NCI-H2081 (cell line): ENCODE data around the gene FAM185A.
"Not testable (repeated sequence)": the region's sequence is repeated elsewhere in the genome, so short reads cannot be mapped to it uniquely, and the experiment has no call there.

Experiments
- DNase-seq, 2 experiments: peaks; one replicate each; lab custom pipeline; 2025; lab: John Stamatoyannopoulos, UW

Gene FAM185A

GRCh38 chr7:102748605-102749444, at the start of gene FAM185A:
Gene FAM185A (plus strand): TSS chr7:102748999. CDS start chr7:102749208, 209 bp downstream.
- peak; percentile 100 for DNase-seq

DNA sequence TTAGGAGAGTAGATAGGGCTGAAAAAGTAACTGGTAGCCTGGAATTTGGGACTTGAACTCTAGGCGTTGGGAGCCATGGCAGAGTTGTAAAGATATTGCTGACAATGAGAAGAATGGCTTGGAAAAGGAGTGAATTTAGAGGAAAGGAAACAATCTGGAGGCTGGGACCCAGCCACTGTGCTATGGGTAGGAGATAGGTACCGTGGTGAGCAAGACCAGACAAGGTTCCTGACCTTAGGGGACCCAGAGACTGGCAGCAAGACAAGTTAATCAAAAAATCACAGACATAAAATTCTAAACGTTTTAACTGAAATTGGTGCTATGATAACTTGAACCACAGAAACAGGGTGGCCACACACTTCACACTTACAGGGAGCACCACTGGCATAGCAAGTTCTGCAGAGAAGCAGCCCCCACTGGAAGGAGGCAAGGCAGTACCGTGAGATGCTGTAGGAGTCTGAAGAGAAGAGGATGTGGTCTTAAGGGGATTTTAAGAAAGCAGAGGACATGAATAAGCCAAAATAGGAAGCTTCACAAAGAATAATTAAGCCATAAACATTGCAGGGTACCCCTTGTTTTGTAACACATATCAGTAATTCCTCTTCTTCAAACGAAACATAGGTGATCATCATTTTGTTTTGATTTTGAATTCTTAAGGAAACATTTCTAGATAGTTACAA, 35.6 kb upstream of the FAM185A start:
- not testable (repeated sequence) for DNase-seq

GRCh38 chr7:102713691-102714080, 35.1 kb upstream of the FAM185A start:
- not testable (repeated sequence) for DNase-seq

DNA sequence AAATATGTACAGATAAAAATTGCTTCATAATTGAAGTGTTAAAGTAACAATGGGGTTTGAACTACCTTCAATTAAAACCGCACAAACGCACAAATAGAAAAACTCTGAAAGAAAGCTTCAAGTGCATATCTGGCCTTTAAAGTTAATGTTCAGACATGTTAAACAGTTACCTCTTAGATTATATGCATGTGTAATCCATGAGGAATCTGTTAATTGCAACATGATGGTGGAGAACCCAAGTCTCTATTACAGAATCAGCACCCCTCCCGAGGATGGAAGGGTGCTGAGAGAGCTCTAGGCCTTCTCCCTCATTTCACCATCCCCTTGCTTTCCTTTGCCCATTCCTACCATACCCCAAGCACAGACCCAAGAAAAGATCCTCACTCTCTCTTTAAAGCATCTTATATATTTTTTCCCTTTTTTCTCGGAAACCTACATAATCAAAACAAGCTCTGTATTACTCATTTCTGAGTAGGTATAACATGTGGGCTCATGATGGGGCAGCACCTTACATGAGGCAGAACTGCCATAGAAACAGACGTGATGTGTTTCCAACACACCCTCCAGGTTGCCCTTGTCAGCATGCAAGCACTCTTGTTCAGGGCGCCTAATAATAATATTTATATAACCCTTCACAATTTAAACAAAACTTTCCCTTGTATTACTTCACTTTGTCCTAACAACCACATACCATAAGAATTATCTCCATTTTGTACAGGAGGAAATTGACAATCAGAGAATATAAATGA, 33.9 kb upstream of the FAM185A start:
- not testable (repeated sequence) for DNase-seq

DNA sequence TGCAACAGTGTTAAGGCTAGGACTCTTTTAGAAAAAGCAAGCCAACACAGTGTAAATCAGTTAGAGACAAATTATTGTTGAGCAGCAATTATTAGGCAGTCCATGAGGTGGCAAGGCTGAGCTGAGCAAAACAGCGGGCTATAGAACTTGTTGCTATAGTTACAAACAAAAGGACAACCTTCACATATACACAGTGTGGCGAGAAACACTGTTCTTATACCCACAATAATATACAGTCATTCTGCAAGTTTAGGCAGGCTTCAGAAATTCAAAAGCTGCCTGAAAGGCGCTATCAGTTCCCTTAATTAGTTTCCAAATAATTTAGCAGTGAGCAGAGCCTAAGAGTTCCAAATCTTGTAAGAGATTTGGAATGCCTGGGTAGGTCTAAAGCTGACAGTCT, 33.1 kb upstream of the FAM185A start:
- not testable (repeated sequence) for DNase-seq

DNA sequence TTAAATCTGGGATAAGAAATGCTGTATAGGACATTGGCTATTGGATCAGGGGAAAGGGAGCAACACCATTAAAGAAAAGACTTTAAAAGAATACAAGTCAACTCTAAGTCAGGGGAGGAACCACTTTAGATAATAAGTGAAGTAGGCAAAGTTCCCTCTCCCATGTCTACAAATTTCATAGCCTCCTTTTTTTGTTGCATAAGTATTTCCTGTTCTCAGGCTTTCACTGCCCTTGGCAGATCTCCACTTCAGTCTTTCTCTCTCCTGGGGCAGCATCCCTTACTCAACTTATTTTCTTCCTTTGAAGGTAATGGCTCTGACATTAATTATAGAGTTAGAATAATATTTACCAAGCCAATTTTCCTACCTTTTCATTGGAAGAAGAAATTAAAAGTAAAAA, 30.3 kb upstream of the FAM185A start:
- DNase-seq = not testable (repeated sequence)

GRCh38 chr7:102726170-102726569, 22.6 kb upstream of the FAM185A start:
- not testable (repeated sequence) for DNase-seq

DNA sequence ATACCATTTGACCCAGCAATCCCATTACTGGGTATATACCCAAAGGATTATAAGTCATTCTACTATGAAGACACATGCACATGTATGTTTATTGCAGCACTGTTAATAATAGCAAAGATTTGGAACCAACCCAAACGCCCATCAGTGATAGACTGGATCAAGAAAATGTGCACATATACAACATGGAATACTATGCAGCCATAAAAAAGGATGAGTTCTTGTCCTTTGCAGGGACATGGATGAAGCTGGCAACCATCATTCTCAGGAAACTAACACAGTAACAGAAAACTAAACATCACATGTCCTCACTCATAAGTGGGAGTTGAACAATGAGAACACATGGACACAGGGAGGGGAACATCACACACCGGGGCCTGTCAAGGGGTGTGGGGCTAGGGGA, 19.1 kb upstream of the FAM185A start:
- not testable (repeated sequence) for DNase-seq

- DNase-seq = not testable (repeated sequence)
Measured at GRCh38 chr7:102730431-102730830, 18.4 kb upstream of the FAM185A start.

GRCh38 chr7:102742002-102742771, 6.6 kb upstream of the FAM185A start:
- DNase-seq = not testable (repeated sequence)

DNA sequence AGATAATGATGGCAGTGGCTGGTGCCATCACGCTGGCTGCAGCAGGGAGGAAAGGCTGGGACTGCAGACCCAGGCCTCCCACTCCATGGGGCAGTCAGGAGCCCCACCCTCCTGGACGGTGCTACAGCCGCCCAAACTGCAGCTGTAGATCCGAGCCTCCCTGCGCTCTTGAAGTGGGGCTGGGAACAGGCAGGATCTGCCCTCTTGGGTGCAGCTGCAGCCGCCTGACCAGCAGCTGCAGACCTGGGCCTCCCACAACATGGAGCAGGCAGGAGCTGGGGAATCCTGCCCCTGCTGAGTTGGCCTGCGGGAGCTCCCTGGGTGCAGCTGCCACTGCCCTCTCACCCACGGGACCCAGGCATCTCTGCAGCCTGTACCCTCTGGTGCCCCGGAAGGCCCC, 4.9 kb upstream of the FAM185A start:
- DNase-seq = not testable (repeated sequence)

DNA sequence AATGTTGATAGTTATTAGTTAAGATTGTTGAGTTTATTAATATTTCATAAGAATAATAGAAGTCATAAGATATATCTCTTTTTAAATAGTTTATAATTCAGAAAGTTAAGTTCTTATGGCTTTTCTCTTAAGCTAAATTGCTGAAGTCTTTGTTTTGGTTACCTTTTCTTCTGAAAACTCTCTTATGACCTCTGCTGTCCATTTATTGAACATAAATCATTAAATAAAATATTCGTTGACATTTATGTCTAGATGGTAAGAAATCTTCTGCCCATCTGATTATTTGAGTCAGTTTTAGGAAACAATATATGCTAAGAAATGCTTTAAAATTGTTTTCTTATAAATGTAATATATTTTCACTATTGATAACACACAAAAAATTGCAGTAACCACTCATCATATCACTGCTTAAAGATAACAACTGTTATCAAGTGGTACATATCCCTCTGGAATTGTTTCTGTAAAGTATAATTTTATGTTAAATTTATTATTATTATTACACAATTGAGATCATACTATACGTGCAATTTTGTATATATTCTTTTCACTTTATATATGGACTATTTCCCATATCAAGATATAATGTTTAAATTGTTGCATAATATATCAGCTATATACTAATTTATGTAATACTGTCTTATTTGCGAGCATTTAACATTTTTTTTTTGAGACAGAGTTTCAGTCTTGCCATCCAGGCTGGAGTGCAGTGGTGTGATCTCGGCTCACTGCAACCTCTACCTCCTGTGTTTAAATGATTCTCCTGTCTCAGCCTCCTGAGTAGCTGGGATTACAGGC, 3.1 kb upstream of the FAM185A start:
- DNase-seq = peak in 1 of 2 experiments; percentile 2

- not testable (repeated sequence) for DNase-seq
Measured at GRCh38 chr7:102749445-102749786, 617 bp downstream of the FAM185A start.

GRCh38 chr7:102758227-102758626, 9.4 kb downstream of the FAM185A start:
- DNase-seq = peak in 1 of 2 experiments; percentile 5

- not testable (repeated sequence) for DNase-seq
Measured at GRCh38 chr7:102759934-102760333, 11.1 kb downstream of the FAM185A start.

DNA sequence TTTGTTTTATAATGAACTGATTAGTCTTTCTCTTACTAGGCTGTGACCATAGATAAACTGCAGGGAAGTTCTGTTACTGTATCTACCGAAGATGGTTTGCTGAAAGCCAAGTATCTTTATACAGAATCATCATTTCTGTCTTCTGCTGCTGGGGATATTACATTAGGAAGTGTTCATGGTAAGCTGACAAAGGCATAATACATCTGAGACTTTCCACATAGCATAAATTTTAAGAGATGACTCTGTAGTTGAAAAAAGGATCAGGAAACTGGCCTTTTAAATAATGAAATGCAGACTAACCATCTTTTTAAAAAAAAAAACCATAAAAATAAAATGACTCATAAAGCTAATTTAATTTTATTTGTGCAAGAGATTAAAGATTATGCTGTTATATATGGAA, 12.4 kb downstream of the FAM185A start:
- DNase-seq = not testable (repeated sequence)

GRCh38 chr7:102763295-102763905, 14.6 kb downstream of the FAM185A start:
- DNase-seq = not testable (repeated sequence)

DNA sequence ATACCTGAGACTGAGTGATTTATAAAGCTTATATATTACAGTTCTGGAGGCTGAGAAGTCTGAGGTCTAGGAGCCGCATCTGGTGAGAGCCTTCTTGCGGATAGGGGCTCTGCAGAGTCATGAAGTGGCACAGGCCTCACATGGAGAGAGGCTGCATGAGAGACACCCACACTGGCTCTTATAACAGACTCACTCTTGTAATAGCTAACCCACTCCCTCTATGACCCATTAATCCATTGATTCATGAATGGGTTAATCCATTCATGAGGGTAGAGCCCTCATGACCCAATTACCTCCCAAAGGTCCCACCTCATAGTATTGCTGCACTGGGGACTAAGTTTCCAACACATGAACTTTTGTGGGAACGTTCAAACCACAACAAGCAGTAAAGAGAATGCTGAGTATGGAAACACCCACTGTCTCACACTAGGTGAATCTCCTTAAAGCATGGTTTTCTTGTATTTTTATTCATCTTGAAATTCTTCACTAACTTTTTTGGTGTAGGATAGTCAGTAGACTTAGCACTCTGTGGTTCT, 20.9 kb downstream of the FAM185A start:
- DNase-seq = not testable (repeated sequence)

DNA sequence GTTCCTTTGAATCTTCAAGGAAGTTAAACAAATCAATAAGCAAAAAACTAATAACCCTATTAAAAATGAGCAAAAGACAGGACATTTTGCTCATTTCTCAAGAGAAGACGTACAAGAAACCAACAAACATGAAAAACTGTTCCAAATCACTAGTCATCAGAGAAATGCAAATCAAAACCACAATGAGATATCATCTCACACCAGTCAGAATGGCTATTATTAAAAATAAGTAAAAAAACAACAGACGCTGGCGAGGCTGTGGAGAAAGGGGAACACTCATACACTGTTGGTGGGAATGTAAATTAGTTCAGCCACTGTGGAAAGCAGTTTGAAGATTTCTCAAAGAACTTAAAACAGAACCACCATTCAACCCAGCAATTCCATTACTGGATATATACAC, 21.7 kb downstream of the FAM185A start:
- not testable (repeated sequence) for DNase-seq

DNA sequence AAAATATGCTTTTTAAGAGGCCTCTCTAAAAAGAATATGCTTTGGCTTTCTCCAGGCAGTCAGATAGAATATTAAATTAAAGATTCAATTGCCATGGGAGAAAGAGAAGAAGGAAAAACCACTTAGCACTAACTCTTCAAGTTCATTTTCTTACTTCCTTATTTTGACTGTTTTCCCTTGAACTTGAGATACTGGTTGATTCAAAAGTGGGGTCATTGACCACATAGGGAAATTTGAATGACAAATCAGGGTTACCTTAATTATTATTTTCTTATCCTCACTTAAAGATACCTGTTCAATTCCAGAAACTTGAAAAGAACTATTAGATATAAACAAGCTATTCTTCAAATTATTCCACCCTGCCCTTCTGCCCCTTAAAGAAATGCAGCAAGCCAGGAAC, 27.4 kb downstream of the FAM185A start:
- not testable (repeated sequence) for DNase-seq
